GM19467 (cell line): ENCODE data around the gene FTSJ3.
"Not testable (repeated sequence)": the region's sequence is repeated elsewhere in the genome, so short reads cannot be mapped to it uniquely, and the experiment has no call there.

ENCODE experiments used
- ATAC-seq: cut with Tn5 transposase; IDR thresholded peaks from one replicate; pipeline ENCODE4 v1.9.1; 2021; ENCODE audit warnings: mild to moderate bottlenecking, moderate library complexity; ENCODE audit not compliant: unreplicated experiment

The FTSJ3 gene

DNA sequence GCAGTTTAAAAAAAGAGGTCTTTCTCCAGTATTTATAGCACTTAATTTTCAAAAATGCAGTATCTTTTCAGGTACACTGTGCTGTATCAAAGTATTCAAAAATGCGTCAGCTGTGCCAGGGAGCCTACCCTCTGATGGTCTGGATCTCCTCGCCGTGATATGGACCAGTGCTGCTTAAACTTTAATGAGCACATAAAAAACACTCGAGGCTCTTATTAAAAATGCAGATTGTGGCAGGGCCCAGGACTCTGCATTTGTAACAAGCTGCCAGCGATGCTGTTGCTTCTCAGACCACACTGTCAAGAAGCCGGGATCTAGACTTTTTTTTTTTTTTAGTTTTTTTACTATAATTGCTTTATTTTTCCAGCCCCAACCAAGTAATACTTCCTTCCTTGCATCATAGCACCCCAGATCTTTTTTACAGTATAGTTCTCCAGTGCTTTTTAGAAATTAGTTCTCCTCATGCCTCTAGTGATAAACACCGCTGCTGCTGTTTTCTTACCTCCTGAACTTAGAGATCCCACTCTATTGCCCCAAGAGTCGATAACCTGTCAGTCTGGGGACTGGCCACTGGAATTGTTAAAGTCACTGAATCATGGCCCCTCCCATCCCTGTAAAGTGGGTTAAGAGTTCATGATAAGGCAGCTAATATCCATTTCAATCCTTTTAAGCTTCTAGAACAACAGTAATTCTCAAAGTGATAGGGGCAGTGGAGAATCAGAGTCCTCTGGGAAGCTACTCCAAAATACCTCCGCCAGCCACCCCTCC is 16.6 kb upstream of the FTSJ3 start:
- ATAC-seq: no peak

DNA sequence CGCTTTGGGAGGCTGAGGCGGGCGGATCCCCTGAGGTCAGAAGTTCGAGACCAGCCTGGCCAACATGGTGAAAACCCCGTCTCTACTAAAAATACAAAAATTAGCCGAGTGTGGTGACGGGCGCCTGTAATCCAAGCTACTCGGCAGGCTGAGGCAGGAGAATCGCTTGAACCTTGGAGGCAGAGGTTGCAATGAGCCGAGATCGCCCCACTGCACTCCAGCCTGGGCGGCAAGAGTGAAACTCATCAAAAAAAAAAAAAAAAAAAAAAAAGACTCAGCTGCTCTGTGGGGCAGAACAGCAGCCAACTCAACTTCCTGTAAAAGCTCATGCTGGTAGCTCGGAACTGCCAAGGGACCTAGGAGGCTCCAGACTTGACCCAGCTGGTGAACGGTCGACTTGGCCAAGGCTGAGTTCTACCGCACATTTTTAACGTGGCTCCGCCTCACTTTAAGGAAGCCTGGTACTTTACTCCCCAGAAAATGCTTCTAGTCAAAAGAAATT is 16.0 kb upstream of the FTSJ3 start:
- not testable (repeated sequence) for ATAC-seq

DNA sequence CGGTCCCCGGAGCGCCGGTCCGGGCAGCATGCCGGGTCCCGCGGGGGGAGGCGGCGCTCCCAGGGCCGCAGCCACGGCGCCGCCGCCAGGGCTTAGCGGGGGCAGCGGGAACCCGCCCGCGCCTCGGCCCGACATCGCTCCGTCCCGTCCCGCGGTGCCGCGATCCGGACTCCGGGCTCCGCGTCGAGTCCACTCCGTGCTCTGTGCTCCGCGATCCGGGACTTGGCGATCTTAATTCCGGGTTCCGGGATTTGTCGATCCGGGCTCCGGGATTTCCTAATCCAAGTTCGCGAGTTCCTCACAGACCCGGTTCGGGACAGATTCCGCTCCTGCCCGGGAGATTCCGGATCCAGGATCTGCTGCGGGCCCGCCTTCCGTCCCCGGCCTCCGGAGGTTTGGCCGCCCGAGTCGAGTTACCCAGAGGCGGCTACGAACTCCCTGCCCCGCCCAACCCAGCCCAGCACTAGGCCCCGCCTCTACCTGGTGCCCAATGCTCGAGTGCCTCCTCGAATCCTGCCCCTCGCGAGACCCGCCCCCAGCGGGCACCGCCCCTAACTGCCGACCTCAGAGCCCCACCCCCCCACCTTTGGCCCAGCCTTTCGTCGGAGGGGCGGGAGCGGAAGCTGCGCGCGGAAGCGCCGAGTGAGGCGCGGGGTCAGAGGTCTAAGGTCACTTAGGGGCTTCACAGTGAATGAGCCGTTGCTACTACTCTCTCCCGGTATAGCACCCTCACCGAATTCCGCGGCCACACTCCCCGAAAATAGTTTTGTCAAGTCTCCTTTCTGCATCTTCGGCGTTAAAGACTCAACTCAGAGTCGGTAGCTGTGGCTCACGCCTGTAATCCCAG is 15.3 kb upstream of the FTSJ3 start, which contains the start of gene SMARCD2:
Gene SMARCD2 (minus strand): TSS at position 146 of the 847 bp plus-strand sequence. CDS start 11 bp downstream, at position 135.
- peak; percentile 70 for ATAC-seq

DNA sequence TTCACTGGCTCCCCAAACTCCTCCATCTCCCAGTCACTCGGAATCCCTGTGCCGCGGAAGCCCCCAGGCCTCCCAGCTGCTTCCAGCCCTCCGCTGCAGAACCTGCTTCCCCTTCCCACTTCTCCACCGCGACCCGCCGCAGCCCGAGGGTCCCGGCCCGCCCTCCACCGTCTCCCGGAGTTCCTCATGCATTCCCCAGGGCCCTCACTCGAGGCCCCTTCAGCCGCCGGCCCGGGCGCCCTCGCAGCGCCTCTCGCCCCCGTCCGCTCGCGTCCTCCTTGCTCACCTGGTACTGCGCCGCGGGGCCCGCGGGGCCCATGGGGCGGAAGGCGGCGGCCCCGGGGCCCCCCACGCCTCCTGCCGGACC is 14.7 kb upstream of the FTSJ3 start:
- ATAC-seq: peak; percentile 25

DNA sequence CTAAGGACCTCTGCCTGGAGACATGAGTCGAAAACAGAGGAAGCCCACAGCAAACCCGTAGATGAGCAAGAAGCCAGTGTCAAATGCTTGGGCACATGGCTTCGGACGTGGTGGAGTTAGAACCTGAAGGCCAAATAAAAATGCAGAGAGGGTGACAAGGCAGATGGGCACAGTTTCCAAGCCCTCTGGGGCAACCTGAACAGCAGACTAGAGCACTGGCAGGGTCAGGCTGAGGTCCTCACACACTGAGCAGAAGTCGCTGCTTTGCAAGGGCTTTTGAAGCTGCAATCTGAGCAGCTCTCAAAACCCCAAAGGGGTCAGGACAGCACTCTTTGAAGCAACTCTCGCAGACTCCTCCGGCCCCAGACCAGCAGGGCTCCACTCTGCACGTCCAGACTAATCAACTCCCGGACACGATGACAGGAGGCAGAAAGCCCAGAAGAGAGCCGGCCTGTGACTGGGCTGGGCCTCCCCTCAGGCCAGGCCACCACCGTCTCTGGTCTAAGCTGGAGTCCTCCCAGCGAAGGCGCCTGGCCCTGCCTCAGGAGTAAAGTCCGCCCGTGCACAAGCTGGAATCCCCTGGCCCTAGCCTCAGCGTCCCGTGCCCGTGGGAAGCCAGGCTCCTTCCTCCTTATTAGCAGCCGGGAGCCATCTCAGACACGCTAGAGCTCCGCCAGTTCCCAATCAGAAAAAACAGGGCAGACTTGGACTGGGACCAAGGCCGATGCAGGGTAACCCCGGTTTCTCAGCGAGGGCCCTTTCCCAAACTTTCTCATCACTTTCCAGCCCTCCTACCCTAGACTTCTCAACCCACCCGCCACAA is 14.1 kb upstream of the FTSJ3 start:
- no peak for ATAC-seq

DNA sequence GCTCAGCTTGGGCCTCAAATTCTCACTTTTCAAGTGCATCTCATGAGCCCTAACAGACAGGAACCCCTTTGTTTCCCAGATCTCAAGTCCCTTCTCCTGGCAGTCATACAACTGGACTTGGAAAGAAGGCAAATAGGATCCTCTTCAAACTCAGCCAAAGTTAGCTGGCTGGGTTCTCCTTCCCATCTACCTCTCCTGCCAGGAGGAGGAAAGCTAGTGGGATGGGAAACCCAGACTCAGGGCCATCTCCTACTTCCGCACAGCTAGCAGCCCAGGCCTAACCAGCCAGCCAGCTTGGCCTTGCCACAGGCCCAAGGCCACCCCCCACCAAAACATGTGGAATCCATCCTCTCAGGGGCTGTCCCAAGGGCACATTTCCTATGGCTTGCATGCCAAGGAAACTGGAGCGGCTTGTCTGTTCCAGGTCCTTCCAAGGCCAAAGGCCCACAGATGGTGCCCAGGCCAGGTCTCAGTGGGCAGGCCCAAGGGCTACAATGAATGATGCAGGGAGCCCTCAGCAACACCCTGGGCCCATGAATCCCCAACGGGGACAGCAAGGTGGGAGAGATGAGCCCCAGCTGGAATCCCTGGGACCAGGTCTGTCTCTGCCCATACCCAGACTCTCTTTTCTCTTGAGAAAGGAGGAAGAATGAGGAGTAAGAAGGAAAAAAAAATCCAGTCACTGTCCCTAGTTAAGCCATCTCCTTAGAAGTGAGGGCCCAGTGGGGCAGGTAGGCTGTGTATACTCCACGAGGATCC is 13.3 kb upstream of the FTSJ3 start:
- no peak for ATAC-seq

DNA sequence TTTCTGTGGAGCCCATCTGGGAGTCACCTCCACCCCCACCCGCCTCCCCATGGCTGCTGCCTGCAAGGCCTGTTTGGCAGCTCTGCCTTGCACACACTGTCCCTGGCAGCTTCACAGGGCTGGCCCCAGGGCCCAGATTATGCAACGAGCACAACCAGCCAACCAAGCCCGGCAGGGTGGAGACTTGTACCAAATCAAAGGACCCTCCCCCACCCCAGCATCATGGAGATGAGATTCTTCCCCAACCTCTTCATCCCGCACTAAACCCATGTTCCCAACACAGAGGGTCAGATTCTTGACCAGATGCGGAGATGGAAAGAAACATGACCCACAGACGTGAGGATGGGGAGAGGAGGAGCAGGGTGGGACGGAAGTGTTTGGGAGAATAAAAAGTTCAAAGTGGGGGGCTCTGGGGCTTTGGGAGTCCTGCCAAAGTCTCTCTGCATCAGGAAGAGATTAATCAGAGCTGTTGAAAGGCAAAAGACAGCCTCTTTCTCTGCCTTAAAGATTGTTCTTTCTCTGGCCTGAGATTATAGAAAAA is 11.2 kb upstream of the FTSJ3 start:
- no peak for ATAC-seq

DNA sequence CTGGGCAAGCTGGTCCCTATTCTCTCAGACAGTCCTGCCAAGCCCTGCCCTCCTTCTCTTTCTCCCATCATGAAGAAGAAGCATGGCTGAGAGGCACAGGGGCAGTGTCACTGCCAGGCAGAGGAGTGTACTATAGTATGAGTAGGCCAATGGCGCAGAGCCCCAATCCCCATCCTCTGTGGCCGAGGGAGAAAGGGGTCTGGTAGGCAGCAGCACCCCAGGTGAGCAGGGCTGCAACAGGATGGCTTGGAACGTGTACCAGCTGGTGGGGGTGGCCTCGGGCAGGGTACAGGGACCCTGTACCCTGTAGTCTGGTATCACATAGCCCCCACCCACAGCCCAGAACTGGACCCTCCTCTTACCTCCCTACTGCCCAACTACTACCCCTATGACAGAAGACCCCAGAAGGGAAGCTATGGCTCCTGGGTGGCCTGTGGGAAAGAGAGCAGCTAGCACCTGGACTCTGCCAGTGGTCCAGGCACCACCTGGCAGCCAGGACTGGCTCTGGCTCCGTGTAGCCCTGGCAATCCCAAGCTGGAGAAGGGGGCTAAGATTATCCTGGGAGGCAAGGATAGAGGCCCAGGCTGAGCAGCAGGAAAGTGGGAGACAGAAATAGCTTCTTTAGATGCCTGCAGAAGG is 10.6 kb upstream of the FTSJ3 start:
- no peak for ATAC-seq

DNA sequence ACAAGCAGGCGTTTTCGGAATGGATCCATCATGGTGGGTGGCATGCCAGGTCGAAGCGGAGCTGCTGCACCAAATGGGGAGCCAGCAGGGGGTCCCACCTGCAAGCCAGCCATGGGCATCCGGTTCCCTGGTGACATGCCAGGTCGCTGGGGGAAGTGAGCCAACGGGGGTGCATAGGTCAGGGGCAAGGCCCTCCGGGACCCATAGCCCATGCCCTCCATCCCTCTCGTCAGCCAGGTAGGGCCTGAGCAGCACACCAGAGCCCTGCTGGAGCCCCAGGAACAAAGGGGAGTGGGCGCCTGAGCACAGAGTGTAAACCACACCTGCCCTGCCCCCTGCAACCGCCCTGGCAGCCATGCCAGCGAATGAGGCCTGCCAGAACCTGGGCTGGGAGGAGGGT is 10.0 kb upstream of the FTSJ3 start:
- ATAC-seq: no peak

DNA sequence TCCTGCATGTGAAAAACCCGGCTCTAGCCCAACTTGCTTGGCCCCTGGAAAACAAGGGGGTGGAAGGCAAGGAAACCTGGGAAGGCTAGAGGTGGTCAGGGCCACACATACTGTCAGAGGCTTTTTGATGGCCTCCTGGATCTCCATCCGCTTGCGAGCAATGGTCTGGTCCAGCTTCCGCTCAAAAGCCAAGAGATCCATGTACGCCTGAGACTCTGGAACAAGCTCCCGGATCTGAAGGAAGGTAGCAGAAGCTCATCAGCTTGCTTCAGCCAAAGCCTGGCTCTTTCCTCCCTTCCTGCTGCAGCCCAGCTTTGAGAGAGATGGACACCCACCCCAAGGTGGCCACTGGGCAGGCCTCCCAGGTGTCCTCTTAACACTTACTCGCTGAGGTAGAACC is 9.3 kb upstream of the FTSJ3 start:
- no peak for ATAC-seq

DNA sequence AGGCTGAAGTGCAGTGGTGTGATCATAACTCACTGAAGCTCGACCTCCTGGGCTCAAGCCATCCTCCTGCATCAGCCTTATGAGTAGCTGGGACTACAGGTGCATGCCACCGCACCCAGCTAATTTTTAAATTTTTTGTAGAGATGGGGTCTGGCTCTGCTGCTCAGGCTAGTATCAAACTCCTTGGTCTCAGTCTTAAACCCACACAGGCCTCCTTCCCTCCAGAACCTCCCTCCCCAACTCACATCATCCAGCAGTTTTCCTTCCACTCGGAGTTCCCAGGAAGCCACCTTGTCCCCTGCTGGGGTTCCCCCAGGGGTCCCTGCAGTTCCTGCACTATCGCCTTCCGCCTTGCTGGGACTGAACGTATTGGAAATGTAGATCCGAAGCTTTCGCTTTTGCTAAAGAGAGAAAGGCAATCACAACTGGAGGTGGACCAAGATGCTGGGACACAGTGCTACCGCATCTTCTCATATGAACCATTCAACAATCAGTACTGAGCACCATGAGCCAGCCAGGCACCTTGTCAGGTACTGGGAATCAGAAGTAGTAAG is 7.8 kb upstream of the FTSJ3 start:
- no peak for ATAC-seq

DNA sequence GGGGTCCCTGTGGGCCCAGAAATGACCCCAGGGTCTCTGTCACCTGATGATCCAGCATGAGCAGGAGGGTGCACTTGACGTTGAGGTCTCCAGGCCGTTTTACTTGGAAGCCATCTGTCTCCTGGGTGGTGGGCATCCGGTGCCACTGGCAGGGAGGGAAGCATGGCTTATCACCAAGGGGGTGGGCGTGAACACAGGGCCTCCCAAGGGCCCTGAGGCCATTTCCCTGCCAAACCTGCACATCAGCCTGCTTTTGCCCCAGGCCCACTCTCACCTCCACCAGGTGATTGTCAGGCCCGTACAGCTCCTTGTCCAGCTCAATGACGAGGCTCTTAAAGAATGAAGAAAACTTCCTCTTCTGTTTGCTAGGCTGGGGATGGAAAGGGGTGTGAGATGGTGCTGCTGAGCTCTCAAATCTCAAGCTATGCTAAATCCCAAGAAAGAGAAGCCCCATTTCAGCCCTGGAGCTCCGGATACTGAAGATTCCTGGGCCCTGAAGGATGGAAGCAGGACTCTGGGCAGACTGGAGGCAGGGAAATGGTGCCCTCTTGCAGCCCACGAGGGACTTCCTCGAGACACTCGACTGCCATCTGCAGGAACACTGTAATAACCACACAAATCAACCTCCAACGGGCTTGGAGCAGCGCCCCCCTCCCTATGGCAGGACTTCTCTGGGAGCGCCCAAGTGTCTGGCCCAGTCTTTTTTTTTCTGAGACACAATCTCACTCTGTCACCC is 7.1 kb upstream of the FTSJ3 start:
- peak; percentile 66 for ATAC-seq

DNA sequence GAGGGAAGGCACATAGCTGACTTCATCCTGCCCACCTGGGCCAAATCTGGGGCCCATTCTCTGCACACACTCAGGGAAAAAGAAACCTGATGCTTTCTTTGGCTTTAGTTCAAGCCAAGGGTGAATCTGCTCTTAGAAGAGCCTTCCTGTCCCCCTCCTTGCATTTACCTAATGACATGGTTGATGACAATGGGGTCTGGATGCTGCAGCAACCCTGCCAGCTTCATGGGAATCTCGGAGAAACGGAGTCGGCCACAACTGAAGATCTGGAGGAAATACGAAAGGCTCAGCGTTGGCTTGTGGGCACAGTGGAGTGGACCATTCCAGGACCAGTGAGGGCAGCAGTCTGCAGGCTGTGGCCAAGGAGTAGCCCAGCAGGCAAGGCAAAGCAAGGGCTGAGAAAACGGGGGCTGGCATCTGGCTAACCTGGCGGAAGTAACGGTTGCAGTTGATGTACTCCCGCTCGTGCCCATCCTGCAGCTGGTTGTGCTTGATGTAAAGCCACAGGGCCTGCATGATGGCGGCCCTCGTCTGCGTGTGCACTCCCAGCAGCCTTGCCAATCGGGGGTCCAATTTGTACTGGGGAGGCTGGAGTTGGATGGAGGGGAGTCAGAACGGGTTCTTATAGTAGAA is 6.4 kb upstream of the FTSJ3 start:
- ATAC-seq: no peak

DNA sequence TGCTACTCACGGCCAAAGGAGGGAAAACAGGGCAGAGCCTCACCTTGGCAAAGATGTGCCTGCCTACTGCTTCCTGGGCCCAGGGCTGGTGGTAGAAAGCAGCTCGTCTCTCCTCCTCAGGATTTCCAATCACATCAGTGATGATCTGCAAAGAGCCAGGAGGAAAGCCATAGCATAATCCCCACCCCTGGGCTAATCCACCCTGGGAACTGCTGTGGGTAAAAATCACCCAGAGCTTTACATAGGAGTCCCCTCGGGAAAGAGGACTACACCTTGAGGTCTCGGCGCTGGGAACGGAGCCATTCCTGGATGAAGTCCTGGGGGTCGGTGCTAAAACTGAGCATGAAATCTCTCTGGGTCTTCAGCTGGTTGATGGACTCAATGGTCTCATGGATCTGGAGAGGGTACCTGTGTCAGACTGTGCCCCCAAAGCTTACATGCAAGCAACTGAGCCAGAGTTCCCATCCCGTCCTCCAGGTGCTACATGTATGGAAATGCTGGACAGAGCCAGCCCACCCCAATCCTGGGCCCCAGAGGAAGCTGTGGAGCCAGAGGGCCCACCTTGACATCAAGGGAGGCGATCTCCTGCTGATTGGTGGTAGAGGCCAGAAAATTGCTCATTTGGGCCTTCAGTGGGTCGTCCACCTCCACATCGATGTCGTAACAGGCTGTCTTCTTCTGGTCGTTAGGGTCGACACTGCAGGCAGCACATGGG is 5.7 kb upstream of the FTSJ3 start:
- no peak for ATAC-seq

DNA sequence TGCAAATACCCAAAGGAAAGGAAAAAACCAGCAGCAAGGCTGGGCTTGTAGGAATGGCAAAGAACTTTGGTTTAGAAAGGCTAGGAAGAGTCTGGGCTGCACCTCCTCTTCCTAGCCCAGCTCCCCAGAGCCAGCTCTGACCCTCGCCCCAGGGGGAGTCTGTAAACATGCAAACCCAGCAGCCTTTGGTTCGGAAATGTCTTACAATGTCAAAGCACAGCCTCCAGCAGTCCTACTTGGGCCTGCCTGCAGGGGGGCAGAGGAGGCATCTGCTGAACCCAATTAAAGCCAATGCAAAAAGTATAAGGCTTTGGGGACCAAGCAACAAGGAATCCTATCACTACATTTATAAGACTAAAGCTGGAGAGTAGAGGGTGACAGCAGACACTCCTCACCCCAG is 5.0 kb upstream of the FTSJ3 start:
- ATAC-seq: no peak

DNA sequence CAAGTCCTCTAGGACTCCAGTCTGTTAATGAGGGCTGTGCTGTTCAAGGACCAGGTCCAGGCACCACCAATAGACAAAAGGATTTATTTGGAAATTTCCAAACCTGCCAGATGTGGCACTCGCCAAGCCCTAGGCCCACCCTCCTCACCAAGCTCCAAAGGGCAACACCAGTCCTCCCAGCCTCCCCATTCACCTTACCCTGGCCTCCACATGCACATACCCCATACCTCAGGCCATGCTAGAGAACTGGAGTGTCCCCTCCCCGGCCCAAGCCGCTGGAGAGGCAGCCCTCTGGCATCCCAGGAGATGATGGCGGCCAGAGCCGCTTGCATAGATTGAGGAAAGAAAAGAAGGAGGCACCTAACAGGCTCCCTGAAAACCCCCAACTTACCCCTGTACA is 4.6 kb upstream of the FTSJ3 start:
- ATAC-seq: no peak

DNA sequence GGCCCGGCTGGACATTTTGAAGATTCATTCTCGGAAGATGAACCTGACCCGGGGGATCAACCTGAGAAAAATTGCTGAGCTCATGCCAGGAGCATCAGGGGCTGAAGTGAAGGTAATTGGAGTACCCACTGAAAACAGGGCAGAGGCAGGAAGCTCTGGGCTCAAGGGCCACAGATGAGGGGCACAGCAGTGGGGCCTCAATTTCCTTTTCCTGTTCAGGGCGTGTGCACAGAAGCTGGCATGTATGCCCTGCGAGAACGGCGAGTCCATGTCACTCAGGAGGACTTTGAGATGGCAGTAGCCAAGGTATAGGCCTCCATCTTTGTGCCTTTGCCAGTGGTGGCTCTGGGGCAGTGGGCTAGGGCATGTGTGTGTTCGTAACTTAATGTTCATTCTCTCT is 4.0 kb upstream of the FTSJ3 start:
- no peak for ATAC-seq
